HG02623 (cell line): Measurements from ENCODE around the gene DPH6.
"Not testable (repeated sequence)": the region's sequence is repeated elsewhere in the genome, so short reads cannot be mapped to it uniquely, and the experiment has no call there.

Experiments
- ATAC-seq: cut with Tn5 transposase; IDR thresholded peaks from one replicate; pipeline ENCODE4 v1.9.1; 2021; ENCODE audit warnings: moderate library complexity; ENCODE audit not compliant: unreplicated experiment

DPH6 gene

DNA sequence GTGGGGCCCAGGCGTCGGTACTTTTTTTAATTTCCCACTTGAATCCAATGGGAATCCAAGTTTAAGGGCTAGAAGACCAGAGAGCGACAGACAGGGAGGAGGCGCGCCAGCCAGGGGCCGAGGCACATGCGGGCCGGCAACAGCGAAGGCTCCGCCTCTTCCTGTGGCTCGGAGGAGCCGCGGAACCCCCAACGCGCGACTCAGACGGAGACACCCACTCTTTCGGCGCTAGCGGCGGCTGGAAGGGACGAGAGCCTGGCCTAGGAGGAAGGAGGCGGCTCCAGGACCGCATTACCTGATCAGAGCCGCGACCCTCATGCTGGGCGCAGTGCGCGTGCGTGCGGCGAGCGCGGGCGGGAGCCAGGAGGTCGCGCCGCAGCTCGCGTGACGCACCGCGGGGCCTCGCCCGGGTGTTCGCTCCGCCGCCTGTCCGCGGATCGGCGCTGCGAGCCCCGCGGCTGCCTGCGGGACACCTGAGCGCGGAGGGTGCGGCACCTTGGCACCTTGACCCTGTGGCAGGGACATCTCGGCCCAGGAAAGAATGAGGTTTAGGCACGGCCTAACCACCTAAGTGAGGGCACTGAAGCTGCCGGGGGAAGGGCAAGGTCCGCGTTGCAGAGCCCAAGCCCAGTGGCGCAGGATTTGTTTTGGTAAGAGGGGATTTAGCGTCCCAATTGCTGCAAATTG is at the start of gene DPH6:
TSS of gene DPH6 (minus strand) at position 342 of the 687 bp plus-strand sequence. CDS start at position 318, 24 bp downstream.
- peak; percentile 82 for ATAC-seq

DNA sequence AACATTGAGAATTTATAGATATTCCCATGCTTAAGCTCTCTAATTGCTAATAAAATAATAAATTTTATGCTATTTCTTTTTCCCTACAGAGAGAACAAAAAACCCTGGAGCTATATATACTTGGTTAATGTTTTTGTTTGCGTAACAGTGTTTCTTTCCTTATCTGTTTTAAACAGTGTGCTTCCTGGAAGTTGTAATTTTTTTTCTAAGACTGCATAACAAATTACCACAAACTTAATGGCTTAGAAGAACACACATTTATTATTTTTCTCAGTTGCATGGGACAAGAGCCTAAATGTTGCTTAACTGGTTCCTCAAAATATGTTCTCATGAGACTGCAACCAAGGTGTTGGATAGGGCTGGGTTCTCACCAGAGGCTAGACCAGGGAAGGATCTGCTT is 49.7 kb upstream of the DPH6 start:
- ATAC-seq, result no peak

GRCh38 chr15:35591987-35592386 is 46.0 kb upstream of the DPH6 start:
- ATAC-seq, result not testable (repeated sequence)

DNA sequence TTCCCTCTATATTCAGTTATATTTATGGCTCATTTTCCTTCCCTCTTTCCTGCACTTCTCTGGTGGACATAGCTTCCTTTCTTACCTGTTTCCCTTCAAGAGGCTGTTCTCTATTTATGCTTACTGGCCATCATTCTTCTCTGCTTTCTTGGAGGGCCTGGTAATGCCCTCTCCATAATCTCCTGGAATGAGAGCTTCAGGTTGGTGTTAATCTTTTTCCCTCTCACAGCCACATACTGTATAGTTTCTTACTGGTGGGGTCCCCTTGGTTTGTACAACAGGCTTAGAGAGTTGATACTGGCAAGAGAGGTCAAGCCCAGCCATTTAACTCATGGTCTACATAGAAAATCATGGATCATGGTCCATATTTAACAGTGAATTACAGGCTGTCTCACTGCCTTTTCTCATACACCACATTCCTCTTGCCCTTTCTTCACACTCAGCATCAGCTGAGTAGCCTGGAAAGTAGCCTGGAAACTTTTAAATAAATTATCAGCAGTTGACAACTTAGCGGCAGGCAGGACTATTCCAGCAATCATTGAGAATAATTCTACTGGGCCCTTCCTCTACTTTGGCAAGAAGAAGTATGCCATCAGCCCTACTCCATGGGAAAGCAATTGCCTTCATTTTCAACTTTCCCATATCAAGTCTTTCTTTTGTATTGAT is 38.0 kb upstream of the DPH6 start:
- no peak for ATAC-seq

- ATAC-seq, result no peak
These were observed 34.6 kb upstream of the DPH6 start for GRCh38 chr15:35580606-35581005.

DNA sequence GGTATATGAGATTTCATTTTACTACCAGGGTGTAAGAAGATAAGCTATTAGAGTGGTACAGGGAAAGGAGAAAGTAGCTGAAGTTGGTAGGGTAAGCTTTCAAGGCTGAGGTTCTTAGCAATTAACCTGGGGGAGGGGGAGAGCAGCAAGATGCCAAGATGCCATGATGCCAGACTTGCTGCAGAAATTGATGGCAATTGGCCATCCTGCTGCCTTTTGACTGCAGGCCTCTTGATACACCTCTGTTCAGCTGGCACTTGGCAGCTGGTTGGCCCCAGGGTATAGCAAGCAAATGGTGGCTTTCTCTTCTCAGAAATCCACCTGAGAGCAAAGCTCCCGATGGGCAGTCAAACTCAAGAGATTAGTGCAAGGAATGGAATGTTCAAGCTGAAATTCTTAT is 21.4 kb upstream of the DPH6 start:
- no peak for ATAC-seq

DNA sequence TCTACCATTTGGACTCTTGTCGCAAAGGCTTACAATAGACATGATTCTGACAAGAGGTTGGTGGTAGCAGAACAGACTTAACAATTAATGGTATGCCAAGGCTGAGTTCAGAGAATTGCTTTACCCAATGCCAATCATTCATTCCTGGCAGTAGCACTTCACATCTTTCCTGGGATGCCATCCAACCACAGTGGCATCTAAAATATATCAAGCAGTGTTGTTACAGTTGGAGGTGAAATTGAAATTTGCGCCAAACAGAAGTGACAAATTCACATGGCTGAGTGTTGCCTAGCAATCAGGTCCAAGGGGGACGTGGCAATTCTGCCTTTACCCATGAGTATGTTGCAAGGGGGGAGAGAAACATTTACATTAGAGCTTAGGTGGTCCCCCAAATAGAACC is 21.0 kb upstream of the DPH6 start:
- ATAC-seq, result no peak

DNA sequence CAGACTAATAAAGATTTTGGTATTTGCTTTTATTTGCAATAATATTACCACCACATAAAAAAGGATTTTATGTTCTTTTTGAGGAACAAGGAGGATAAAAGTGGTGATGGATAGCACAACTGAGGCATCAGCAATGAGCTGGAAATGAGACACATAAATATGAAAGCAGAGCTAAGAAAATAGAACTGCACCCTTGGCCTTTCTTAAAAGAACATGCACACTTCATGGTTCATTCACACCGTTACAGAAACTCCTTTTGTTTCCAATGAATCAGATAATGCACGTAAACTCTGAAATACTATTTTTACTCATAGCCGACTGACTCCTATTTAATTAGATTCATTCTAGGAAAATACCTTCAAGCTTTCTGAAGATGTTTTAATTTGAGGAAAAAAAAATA is 19.9 kb upstream of the DPH6 start:
- no peak for ATAC-seq

DNA sequence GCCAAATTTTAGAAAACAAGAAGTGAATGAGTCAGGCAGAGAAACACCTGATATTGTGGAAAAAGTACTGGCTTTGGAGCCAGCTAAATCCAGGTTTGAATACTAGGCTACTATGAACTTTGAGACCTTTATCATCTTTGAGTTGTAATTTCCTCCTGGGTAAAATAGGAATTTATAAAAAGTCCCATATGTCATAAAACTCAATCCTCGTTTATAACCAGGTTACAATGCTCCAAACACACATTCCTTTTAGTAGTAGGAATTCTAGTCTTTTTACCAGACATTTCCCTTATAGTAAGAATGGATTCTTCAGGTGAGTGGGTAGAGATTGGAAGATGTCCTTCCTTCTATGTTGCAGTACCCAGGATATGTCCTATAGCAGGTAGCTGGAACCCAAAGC is 16.7 kb upstream of the DPH6 start:
- ATAC-seq, result no peak

GRCh38 chr15:35561308-35561707 is 15.3 kb upstream of the DPH6 start:
- ATAC-seq, result no peak

GRCh38 chr15:35560870-35561269 is 14.9 kb upstream of the DPH6 start:
- ATAC-seq, result no peak

DNA sequence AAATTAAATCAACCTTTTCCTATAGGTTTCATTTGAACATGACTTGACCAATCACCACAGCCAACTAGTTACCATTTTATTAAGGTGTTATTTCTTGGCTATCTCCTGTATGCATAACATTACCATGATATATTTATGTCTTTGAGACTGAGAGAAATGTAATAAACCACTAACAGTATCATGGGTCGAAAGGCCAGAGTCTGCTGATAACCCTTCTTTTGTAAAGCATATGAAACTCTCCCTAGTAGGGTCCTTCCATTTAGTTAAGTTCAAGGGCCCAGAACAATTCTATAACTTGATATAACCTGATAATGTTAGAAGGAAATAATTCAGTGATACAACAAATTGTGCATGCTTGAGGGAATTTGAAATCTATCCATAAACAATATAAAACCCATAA is 14.3 kb upstream of the DPH6 start:
- ATAC-seq, result no peak

DNA sequence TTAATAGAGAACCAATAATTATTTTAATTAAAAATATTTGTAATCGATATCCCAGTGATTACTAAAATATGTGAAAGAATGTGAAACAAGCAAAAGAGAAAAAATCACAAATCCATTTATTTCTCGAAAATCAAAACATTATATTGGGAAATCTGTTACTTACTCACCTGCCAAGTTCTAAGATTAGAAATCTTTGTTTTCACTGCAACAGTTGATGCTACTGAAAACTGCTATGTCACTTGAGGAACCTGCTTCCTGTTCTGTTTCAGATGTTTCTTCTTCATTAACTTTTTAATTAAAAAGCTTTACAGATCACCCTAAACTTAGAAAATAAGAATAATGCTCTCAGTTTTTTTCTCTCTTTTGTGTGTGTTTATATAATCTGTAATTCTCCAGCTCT is 13.7 kb upstream of the DPH6 start:
- no peak for ATAC-seq

GRCh38 chr15:35557544-35557943 is 11.6 kb upstream of the DPH6 start:
- no peak for ATAC-seq

GRCh38 chr15:35557012-35557411 is 11.0 kb upstream of the DPH6 start:
- no peak for ATAC-seq

DNA sequence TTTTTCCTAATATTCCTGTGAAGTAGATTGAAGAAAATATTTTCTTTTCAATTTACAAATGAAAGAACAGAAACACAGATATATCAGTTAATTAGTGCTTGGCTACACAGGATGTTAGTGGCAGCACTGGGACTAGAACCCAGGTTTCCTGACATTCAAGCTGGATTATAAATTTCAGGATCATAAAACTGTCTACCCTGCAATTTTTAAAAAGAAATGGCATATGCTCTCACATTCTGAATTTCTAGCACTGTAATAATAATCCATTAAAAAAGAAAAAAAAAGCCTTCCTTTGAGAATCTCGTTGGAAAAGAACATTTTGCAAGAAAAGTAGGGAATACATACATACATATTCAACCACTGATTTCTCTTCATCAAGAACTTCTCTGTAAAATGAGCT is 9.3 kb upstream of the DPH6 start:
- no peak for ATAC-seq

GRCh38 chr15:35550957-35551356 is 5.0 kb upstream of the DPH6 start:
- no peak for ATAC-seq

GRCh38 chr15:35549567-35549966 is 3.6 kb upstream of the DPH6 start:
- no peak for ATAC-seq

DNA sequence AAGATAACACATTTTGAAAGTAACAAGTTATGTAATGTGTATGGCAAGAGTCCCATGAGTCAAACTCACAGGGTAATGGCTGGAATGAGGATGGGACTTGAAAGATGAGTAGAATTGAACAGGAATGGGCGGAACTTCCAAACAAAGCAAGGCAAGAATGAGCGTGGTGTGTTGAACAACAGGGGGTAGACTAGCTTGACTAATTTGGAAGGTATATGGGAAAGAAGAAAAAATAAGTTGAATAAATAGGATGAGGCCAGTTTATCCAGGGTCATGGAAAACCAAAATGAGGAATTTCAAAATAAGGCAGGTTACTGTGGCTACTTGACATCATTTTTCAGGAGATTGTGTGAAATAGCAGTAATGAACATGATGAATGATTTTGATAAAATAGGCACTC is 2.5 kb upstream of the DPH6 start:
- no peak for ATAC-seq

- no peak for ATAC-seq
These were observed 1.9 kb upstream of the DPH6 start for GRCh38 chr15:35547775-35548364.

DNA sequence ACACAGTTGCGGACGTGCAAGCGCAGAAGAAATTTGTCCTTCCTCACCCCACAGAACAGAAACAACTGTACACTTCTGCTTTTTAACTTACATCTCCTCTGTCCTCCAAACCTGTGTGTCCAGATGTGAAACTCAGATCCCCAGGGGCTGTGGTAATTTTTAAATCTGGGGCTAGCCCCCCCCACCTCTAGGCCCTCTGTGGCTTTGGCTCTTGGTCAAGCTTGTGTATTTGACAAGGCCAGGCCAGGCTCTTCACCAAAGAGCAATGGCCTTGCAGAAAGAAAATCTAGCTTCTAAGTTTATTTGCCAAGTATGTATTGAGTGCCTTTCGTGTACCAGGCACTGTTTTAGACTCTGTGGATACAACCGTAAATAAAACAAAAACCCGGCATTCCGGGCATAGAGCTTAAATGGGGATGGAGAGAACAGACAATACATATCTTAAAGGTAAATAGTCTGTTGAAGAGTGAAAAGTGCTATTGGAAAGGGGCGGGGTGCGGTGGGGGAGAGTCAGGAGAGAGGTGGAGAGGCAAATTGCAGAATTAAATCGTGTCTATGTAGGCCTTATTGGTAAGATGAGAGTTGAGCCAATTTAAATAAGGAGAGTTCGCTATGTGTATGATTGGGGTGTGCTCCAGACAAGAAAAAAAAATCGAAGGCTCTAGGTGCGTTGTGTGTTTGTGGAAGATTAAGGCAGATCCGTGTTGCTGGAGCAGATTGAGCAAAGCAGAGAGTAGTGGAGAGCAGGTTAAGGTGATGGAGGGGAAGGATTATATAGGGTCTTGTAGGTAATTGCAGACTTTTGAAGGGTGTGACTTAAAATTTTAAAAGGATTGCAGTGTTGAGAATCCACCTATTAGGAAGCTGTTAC is 781 bp upstream of the DPH6 start:
- peak; percentile 11 for ATAC-seq
